Urinary bladder (tissue), 4 donors: ENCODE results near the gene TRMT2A. TPM values are rescaled to one million over a fixed set of nuclear protein-coding genes. Genes with fewer than 3 reads are reported as not detected.

ENCODE experiments used
- DNase-seq: peaks from one replicate; pipeline ENCODE4 v3.0.0-alpha.2; 2015; ENCODE audit errors: extremely low spot score
- H3K27ac ChIP-seq: one replicate; pipeline ENCODE4 v1.5.1; 2013; ENCODE audit warnings: low read depth, mild to moderate bottlenecking, moderate library complexity
- H3K36me3 ChIP-seq: one replicate; pipeline ENCODE4 v1.6.1; 2013; ENCODE audit warnings: mild to moderate bottlenecking, moderate library complexity; ENCODE audit not compliant: insufficient read depth
- H3K4me1 ChIP-seq: one replicate; pipeline ENCODE4 v1.6.1; 2013; ENCODE audit warnings: mild to moderate bottlenecking, moderate library complexity; ENCODE audit not compliant: insufficient read depth
- H3K4me3 ChIP-seq: one replicate; pipeline ENCODE4 v1.5.1; 2013; ENCODE audit warnings: low read depth, low read length
- WGBS: extraction: QIAGEN DNeasy Blood & Tissue Kit; methylation state at CpG from one replicate; pipeline ENCODE4 v1.1.7; 2013; 5-methylcytosine and 5-hydroxymethylcytosine counted together
- polyA plus RNA-seq: library from polyadenylated mRNA; stranded (reverse); fragments of 200-250 nt; gene quantifications from one replicate; pipeline ENCODE4 v1.2.3, GENCODE V29; 2013
- total RNA-seq: library from RNA; depleted of rRNA; stranded (reverse); fragments of >200 nt; gene quantifications from one replicate; pipeline ENCODE4 v1.2.3, GENCODE V29; 2014
- donor health status: healthy with polysubstance abuse.
- donor health status: healthy.

Gene TRMT2A
- total and polyA plus RNA-seq, 2 donors, result 23.3 to 37.9 TPM

- Histone ChIP-seq H3K27ac (no peak overlapping the region), H3K36me3 (no peaks in the 10 kb centered on the region)
- 80% methylated on average over 12 of the region's 12 CpGs for WGBS
These were observed 17.0 kb upstream of the TRMT2A start for GRCh38 chr22:20133930-20134549.

GRCh38 chr22:20132686-20133246 is 15.7 kb upstream of the TRMT2A start:
- 55% methylated on average over 16 of the region's 16 CpGs for WGBS
- no peak overlapping the region for H3K27ac ChIP-seq
- no peaks in the 10 kb centered on the region for H3K36me3 ChIP-seq
- DNase-seq, result no peak
- H3K4me3 ChIP-seq, result peak overlapping the region; percentile 97
- peaks cover 4% of the 10 kb centered on the region for H3K4me1 ChIP-seq

More at GRCh38 chr22:20133930-20134549, 17.0 kb upstream of the TRMT2A start:
- Histone ChIP-seq H3K4me1 (peaks cover 4% of the 10 kb centered on the region), H3K4me3 (no peak overlapping the region)
- no peak for DNase-seq

GRCh38 chr22:20131859-20132685 is 15.0 kb upstream of the TRMT2A start:
- no peak for DNase-seq
- WGBS, result under 1% methylated on average over 72 of the region's 72 CpGs

GRCh38 chr22:20131597-20131858 is 14.5 kb upstream of the TRMT2A start, which contains the start of gene ZDHHC8:
ZDHHC8 (plus strand) TSS chr22:20131804; CDS start chr22:20131948, 144 bp downstream.
- H3K36me3 ChIP-seq, result peaks cover 2% of the 10 kb centered on the region
- DNase-seq, result no peak
- WGBS, result 1% methylated on average over 42 of the region's 43 CpGs
- peak within 1 kb of the TSS; percentile 97 for H3K4me3 ChIP-seq
- peaks cover 4% of the 10 kb centered on the region for H3K4me1 ChIP-seq
- peak within 1 kb of the TSS; percentile 93 for H3K27ac ChIP-seq

More at GRCh38 chr22:20131859-20132685, 15.0 kb upstream of the TRMT2A start:
- Histone ChIP-seq H3K4me1 (peaks cover 4% of the 10 kb centered on the region), H3K36me3 (peaks cover 2% of the 10 kb centered on the region), H3K4me3 (peak overlapping the region; percentile 97), H3K27ac (no peak overlapping the region)

GRCh38 chr22:20130731-20131596 is 13.9 kb upstream of the TRMT2A start:
- Histone ChIP-seq H3K36me3 (peaks cover 2% of the 10 kb centered on the region), H3K4me1 (peaks cover 4% of the 10 kb centered on the region), H3K27ac (peak overlapping the region; percentile 93), H3K4me3 (peak overlapping the region; percentile 97)
- DNase-seq, result peak; percentile 33
- 4% methylated on average over 70 of the region's 70 CpGs for WGBS

GRCh38 chr22:20130319-20130718 is 13.3 kb upstream of the TRMT2A start:
- H3K27ac ChIP-seq, result no peak overlapping the region
- H3K4me3 ChIP-seq, result no peak overlapping the region
- DNase-seq, result no peak
- peaks cover 6% of the 10 kb centered on the region for H3K36me3 ChIP-seq
- H3K4me1 ChIP-seq, result peaks cover 4% of the 10 kb centered on the region
- 75% methylated on average over 3 of the region's 3 CpGs for WGBS

- H3K36me3 ChIP-seq, result peaks cover 6% of the 10 kb centered on the region
- H3K4me1 ChIP-seq, result peaks cover 4% of the 10 kb centered on the region
- no peak overlapping the region for H3K27ac ChIP-seq
- no peak for DNase-seq
- no peak overlapping the region for H3K4me3 ChIP-seq
- WGBS, result 85% methylated on average over 3 of the region's 3 CpGs
These were observed 12.7 kb upstream of the TRMT2A start for GRCh38 chr22:20129747-20130014.

- Histone ChIP-seq H3K27ac (no peak overlapping the region), H3K4me3 (no peak overlapping the region), H3K4me1 (peaks cover 4% of the 10 kb centered on the region), H3K36me3 (peaks cover 6% of the 10 kb centered on the region)
- DNase-seq, result no peak
- WGBS, result 34% methylated on average over 18 of the region's 18 CpGs
These were observed 12.1 kb upstream of the TRMT2A start for GRCh38 chr22:20128902-20129746.

GRCh38 chr22:20128619-20128901 is 11.5 kb upstream of the TRMT2A start:
- H3K4me3 ChIP-seq, result no peak overlapping the region
- peaks cover 6% of the 10 kb centered on the region for H3K36me3 ChIP-seq
- H3K27ac ChIP-seq, result no peak overlapping the region
- WGBS, result 54% methylated on average over 2 of the region's 2 CpGs
- DNase-seq, result no peak
- peaks cover 4% of the 10 kb centered on the region for H3K4me1 ChIP-seq

GRCh38 chr22:20127869-20128618 is 11.0 kb upstream of the TRMT2A start:
- DNase-seq, result no peak
- 73% methylated on average over 17 of the region's 17 CpGs for WGBS
- no peak overlapping the region for H3K4me3 ChIP-seq
- H3K4me1 ChIP-seq, result peaks cover 4% of the 10 kb centered on the region
- peaks cover 6% of the 10 kb centered on the region for H3K36me3 ChIP-seq
- H3K27ac ChIP-seq, result no peak overlapping the region

- WGBS, result 86% methylated on average over 15 of the region's 15 CpGs
These were observed 10.4 kb upstream of the TRMT2A start for GRCh38 chr22:20127318-20127868.

GRCh38 chr22:20126284-20127029 is 9.4 kb upstream of the TRMT2A start:
- Histone ChIP-seq H3K4me1 (no peaks in the 10 kb centered on the region), H3K27ac (no peak overlapping the region), H3K4me3 (no peak overlapping the region), H3K36me3 (peaks cover 6% of the 10 kb centered on the region)
- DNase-seq, result no peak
- 78% methylated on average over 19 of the region's 19 CpGs for WGBS

More at GRCh38 chr22:20127318-20127868, 10.4 kb upstream of the TRMT2A start:
- no peak for DNase-seq
- Histone ChIP-seq H3K36me3 (peaks cover 6% of the 10 kb centered on the region), H3K4me3 (no peak overlapping the region), H3K27ac (no peak overlapping the region), H3K4me1 (no peaks in the 10 kb centered on the region)
